HG03159 (cell line): Measurements from ENCODE around the gene PRKAG2.

Experiments
- ATAC-seq: cut with Tn5 transposase; IDR thresholded peaks from one replicate; pipeline ENCODE4 v1.9.1; 2021; ENCODE audit warnings: mild to moderate bottlenecking, moderate library complexity; ENCODE audit not compliant: unreplicated experiment

PRKAG2 gene

DNA sequence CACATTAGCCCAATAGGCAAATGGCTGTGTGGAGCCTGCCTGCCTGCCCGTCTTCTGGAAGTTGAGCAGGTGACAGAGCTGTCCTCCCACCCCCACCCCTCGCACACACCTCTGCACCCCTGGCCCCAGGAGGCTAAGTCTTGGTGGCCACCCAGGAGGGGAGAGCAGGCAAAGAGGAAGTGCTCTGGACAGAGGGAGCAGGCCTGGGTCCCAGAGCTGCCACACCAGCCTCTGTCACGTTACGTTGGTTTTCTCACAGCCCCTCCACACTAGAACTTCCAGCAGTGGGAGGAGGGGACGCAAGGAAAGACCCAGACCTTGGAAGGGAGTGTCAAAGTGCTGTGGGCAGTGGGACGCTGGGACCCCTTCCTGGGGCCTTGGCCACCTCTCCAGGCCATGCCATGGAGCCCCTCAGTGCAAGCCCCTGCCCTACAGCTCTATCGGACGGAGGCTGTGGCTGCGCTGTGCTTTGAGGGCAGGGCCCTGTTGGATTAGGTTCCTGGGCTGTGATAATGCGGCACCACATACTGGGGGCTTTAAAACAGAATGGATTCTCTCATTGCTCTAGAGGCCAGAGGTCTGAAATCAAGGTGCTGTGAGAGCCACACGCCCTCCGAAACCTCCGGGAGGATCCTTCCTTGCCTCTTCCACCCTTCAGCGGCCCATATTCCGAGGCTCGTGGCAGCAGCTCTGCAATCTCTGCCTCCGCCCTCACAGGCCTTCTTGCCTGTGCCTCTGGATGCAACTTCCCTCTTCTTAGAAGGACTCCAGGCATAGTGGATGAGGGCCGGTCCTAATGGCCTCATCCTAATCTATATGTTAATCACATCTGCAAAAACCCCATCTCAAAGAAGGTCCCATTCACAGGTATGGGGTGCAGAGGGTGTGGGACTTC is 9.9 kb downstream of the PRKAG2 start:
- ATAC-seq = no peak

DNA sequence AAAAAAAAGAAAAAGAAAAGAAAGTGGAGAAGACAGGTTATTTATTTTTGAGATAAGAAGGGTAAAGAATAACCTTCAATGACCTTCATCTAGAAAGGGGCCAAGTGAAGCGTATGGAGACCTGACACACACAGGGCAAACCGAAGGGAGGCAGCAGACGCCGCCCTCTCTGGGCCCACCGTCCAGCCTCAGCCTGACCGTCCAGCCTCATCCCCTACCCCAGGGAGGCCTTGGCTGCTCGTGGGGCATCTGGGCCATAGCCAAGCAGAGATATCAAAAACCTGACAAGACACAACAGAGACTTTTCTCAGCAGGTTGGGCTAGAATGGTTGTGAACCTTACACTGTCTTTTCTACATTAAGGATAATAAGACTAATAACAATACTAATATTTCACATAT is 10.9 kb downstream of the PRKAG2 start:
- ATAC-seq = no peak

DNA sequence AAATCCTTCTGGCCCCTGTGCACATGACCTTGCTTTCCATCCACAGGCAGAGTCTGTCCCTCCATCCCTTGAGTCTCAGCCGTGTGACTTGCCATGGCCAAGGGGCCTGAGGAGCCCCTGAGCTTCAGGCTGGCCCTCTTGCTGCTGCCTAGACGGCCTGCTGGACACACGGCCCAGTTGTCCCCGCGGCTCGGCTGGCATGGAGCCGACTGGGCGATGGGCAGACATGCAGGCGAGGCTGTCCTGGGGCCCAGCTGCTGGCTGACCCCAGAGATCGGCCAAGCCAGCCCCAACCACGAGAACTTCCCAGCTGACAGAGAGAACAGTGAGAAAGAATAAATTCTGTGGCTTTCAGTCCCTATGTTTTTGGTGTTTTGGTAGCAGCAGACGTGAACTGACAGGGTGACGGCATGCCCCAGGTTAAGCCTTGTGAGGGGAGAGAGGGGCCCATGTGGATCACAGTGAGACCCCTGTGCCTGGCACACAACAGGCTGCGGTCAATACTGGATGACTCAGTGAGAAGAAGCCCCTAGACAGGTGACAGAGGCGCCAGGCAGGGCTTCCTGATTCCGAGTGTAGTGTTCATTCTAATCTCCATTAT is 11.7 kb downstream of the PRKAG2 start:
- ATAC-seq = no peak

GRCh38 chr7:151864561-151864960 is 12.4 kb downstream of the PRKAG2 start:
- no peak for ATAC-seq

GRCh38 chr7:151864081-151864480 is 12.8 kb downstream of the PRKAG2 start:
- ATAC-seq = no peak

DNA sequence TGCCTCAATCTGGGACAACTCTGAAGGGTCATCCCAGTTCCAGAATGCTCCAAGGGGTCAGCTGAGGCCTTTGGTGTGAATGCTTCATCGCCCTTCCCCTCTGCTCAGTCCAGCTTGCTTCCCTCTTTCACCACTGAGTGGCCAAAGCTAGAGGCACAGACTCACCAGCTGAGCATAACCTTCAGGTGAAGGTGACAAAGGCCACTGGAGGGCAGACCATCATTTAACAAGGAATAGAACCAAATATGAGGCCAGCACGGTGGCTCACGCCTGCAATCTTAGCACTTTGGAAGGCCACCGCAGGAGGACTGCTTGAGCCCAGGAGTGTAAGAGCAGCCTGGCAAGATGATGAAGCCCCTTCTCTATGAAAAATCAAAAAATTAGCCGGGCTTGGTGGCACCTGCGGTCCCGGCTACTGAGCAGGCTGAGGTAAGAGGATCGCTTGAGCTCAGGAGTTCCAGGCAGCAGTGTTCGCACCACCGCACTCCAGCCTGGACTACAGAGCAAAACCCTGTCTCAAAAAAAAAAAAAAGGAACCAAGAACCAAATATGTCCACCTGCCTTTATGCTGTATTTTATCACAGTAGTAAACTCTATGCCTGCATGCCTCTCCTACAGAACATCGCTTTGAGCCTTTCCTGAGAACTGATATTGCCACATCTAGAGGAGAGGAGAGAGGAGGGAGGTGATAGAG is 13.4 kb downstream of the PRKAG2 start:
- no peak for ATAC-seq

DNA sequence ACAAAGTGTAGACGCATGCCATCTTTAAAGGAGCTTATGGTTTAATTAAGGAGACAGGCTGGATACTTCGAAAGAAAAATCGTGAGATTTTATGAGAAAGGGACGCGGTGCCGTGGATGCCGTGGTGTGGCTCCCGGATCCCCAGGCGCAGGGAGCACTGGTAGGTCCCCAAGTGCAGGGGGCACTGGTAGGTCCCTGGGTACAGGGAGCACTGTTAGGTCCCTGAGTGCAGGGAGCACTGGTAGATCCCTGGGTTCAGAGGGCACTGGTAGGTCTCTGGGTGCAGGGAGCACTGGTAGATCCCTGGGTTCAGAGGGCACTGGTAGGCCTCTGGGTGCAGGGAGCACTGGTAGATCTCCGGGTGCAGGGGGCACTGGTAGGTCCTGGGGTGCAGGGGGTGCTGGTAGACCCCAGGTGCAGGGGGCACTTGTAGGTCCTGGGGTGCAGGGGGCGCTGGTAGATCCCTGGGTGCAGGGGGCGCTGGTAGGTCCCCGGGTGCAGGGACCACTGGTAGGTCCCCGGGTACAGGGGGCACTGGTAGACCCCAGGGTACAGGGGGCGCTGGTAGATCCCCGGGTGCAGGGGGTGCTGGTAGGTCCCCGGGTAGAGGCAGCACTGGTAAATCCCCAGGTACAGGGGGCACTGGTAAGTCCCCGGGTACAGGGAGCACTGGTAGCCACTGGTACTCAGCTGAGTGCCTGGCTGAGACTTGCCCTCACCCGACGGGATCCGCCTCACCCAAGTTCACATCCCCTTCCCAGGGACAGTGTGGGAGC is 14.1 kb downstream of the PRKAG2 start:
- ATAC-seq = no peak

DNA sequence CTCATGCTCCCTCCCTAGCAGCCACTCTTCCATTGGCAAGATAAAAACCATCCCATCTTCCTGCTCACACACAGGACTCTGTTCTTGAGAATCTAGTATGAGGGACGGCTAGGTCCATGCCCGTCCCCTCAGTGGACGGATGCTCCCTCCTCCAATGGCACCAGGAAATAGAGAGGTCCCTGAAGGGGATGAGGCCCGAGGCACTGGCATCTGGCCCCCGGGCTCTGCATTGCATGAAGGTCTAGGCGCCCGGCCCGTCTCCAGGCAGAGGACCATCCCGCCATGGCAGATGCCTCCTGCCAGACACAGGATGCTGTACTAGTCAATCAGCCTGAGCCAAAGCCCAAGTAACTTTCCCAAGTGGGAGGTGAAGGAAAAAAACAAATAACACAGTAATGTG is 15.0 kb downstream of the PRKAG2 start:
- no peak for ATAC-seq

DNA sequence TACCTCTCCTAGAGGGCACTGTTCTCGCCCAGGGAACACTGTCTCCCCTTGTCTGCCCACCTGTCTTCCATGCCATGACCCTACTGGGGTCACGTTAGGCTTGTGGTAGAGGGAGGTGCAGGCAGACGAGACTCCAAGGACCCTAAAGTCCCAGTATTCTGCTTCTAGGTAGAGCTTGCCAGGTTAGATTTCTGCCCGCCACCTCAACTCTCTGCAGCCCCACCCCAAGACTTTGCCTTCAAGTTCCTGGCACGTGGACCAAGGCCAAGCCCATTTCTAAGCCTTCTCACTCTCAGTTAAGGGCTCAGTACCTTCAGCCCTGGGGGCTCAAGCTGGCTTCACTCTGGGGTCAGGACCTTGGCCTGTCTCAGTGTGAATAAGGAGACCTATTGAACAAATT is 16.1 kb downstream of the PRKAG2 start:
- no peak for ATAC-seq

DNA sequence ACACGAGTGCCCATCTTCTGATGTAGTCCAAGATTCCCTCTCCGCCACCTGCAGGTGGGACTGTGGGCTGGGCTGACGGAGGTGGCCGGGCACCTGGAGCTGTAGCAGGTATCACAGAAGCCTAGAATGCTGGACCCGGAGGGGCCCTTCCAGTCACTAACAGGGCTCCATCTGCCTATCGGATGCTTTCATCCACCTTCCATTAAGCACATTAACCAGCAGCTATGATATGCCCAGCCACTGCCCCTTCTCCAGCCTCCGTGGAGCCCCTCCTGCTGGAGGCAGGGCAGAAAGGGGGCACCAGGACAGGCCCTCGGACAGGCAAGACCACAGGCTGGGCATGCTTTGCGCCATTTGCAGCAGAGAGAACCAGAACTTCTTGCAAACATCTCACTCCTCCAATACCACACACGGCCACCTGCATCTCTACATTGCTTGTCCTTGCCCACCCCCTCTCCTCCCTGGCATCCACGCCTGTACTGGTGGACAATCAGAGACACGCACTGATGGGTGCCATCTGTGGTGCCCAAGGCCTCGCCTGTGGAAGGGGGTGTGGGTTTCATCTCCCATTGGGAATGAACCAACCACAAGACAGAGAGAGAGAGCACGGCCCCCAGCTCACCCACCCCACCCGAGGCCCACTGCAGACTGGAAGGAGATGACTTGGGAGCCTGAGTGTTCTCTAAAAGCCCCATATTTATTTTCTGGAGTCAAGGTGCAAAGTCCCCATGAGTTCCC is 16.8 kb downstream of the PRKAG2 start:
- no peak for ATAC-seq

DNA sequence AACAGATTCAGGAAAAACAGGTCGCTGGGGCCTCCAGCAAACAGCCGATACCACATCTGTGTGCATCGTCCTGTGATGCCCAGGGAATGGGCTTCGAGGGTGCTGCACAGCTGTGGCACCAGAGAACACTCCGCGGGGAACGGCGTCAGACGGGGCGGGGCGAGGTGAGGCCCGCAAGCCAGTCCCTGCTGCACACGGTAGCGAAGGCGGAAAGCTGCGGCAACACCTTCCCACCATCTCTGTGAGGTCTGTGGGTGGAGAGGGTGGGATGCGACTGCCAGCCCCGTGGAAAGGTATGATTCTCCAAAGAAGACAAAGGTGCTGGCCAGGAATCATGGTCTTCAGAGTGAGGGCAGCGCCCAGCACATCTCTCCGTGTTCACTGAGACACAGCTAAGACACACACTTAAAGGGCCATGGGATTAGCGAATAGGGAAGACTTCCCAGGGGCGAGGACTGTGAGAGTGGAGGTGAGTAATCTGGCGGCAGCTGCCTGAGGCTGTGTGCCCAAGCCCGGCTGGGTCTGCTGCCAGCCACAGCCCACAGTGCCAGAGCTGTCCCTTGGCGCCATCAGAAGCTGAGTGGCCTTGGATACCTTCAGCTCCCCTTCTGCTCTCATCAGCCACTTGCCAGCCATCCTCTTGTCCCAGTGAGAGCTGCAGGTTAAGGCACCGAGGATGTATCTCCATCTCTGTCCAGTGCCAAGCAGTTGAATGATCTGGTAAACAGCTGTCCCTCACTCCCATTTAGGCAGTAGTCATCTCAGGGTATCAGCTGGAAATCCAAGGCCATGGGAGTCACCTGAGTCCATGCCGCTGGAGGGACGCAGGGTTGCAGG is 17.6 kb downstream of the PRKAG2 start:
- ATAC-seq = no peak

- no peak for ATAC-seq
Observed at GRCh38 chr7:151858456-151858855, 18.5 kb downstream of the PRKAG2 start.

DNA sequence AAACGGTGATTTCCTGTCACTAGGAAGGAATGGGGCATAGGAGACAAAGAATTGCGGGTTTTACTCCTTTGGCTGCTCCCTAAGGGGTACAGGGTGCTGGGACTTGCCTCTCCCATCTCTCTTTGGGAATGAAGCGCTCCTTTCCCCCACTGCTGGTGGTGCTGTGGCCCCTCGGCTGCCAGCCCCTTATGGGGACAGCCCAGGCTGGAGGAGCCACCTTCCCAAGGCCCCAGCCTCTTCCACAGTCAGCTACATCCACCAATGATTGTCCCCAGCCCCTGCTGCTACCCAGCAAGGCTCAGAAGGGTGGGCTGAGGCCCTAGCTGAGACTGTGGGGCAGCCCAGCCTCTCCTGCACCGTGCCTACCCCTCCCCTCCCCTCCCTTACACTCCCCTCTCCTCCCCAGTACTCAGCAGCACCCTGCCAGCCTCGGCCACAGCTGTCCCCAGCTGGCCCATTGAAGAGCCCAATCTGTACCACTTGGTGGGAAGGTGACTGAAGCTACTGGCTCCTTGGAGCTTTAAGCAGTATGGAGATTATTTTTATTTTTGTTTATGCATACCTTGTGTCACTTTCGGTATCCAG is 19.0 kb downstream of the PRKAG2 start:
- no peak for ATAC-seq

GRCh38 chr7:151857412-151857811 is 19.5 kb downstream of the PRKAG2 start:
- ATAC-seq = no peak

- ATAC-seq = no peak
Observed at GRCh38 chr7:151856516-151856915, 20.4 kb downstream of the PRKAG2 start.

DNA sequence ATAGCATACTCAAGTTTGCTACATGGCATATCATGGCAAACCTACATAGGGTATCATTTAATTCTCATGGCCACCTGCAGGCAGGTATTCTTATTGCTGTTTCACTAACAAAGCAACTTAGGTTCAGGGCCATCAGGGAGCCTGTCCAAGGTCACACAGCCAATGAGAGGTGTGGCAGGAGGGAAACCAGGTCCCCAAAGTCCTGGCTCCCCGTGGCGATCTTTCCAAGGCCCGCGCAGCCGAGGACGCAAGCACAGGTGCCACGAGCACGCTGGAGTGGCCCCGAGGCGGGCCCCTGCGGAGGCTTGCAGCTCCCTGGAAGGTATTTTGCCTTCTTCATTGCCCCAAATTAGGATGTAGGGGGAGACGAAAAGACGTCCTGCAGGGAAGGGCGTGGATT is 20.8 kb downstream of the PRKAG2 start:
- no peak for ATAC-seq

DNA sequence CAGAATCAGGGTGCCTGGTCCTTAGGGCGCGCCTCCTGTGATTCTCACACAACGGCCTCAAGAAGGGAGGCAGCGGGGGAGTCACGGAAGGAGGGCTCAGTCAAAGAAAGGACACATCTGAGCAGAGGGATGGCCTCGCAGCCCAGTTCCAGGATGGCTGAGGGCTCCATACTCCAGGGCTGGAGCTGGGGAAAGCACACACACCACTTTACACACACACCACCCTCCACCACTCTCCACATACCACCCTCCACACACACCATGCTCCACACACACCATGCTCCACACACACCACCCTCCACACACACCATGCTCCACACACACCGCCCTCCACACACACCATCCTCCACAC is 22.2 kb downstream of the PRKAG2 start:
- no peak for ATAC-seq

GRCh38 chr7:151853896-151854719 is 22.8 kb downstream of the PRKAG2 start:
- no peak for ATAC-seq
